Measurements from ENCODE around the gene TBC1D10A.

TBC1D10A gene

GRCh38 chr22:30245985-30246813 is 80.5 kb downstream of the TBC1D10A start, which contains the start of gene LIF:
TSS of gene LIF (minus strand) at chr22:30246759. CDS start at chr22:30246695, 64 bp downstream.
- DNase-seq (ENCODE audit: low read depth in 2 of 2) = no peak

GRCh38 chr22:30245181-30245984 is 81.4 kb downstream of the TBC1D10A start:
- no peak for DNase-seq (ENCODE audit: low read depth in 2 of 2)

- DNase-seq (ENCODE audit: low read depth in 2 of 2) = no peak
These were observed 82.1 kb downstream of the TBC1D10A start for GRCh38 chr22:30244641-30245040.

- DNase-seq (ENCODE audit: low read depth in 2 of 2) = no peak
These were observed 82.7 kb downstream of the TBC1D10A start for GRCh38 chr22:30244066-30244465.

- DNase-seq (ENCODE audit: low read depth in 2 of 2) = no peak
These were observed 83.1 kb downstream of the TBC1D10A start for GRCh38 chr22:30243661-30244060.
